Endothelial cell of umbilical vein (primary cell): ENCODE measurements around the gene HMGCL.

Experiments used
- FOS ChIP-seq: IDR thresholded peaks from 2 replicates; pipeline ENCODE4 v1.6.1; 2011; ENCODE audit warnings: mild to moderate bottlenecking, low read length, moderate library complexity, borderline replicate concordance; ENCODE audit not compliant: insufficient read depth
- GATA2 ChIP-seq: IDR thresholded peaks from 2 replicates; pipeline ENCODE4 v1.7.0; 2011; ENCODE audit warnings: low read depth, mild to moderate bottlenecking, moderate library complexity, mixed read lengths, low read length; ENCODE audit not compliant: insufficient read length, insufficient read depth
- JUN ChIP-seq: IDR thresholded peaks from 2 replicates; pipeline ENCODE4 v1.6.1; 2011; ENCODE audit warnings: borderline replicate concordance, low read depth; ENCODE audit not compliant: insufficient read length, insufficient read depth
- POLR2A ChIP-seq: IDR thresholded peaks from 2 replicates; pipeline ENCODE4 v1.6.1; 2012; ENCODE audit warnings: low read depth, mild to moderate bottlenecking, control low read depth, low read length
- POLR2AphosphoS5 ChIP-seq: IDR thresholded peaks from 2 replicates; pipeline ENCODE4 v1.6.1; 2012; ENCODE audit warnings: low read depth, mild to moderate bottlenecking, control low read depth, low read length, moderate library complexity; ENCODE audit not compliant: insufficient read depth
- TF ChIP-seq, protein P1 (sequence below), 2 donors: IDR thresholded peaks; 1 replicate in 1 of 2; 2 replicates in 1 of 2; pipeline ENCODE4 v1.5.1; 2011; ENCODE audit warnings: low read length in 2 of 2, mild to moderate bottlenecking in 2 of 2, moderate library complexity in 2 of 2, control low read depth in 1 of 2, inconsistent platforms in 1 of 2, low read depth in 1 of 2; ENCODE audit not compliant: insufficient read depth in 1 of 2; ENCODE audit errors: extremely low read depth in 1 of 2
- TF ChIP-seq, protein P2 (sequence below): IDR thresholded peaks from 2 replicates; pipeline ENCODE4 v1.6.1; 2011; ENCODE audit not compliant: insufficient read depth, insufficient read length

- TF ChIP-seq POLR2A (no peak), POLR2AphosphoS5 (no peak), JUN (no peak), GATA2 (no peak), FOS (no peak)
- TF ChIP-seq, protein P1, sequence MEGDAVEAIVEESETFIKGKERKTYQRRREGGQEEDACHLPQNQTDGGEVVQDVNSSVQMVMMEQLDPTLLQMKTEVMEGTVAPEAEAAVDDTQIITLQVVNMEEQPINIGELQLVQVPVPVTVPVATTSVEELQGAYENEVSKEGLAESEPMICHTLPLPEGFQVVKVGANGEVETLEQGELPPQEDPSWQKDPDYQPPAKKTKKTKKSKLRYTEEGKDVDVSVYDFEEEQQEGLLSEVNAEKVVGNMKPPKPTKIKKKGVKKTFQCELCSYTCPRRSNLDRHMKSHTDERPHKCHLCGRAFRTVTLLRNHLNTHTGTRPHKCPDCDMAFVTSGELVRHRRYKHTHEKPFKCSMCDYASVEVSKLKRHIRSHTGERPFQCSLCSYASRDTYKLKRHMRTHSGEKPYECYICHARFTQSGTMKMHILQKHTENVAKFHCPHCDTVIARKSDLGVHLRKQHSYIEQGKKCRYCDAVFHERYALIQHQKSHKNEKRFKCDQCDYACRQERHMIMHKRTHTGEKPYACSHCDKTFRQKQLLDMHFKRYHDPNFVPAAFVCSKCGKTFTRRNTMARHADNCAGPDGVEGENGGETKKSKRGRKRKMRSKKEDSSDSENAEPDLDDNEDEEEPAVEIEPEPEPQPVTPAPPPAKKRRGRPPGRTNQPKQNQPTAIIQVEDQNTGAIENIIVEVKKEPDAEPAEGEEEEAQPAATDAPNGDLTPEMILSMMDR (IDR thresholded peaks at IDR 0.05; ENCODE audit: extremely low read depth in 1 of 2, insufficient read depth in 1 of 2, low read depth in 1 of 2, low read length in 2 of 2): no peak
- TF ChIP-seq, protein P2, sequence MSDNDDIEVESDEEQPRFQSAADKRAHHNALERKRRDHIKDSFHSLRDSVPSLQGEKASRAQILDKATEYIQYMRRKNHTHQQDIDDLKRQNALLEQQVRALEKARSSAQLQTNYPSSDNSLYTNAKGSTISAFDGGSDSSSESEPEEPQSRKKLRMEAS: no peak
Observed at GRCh38 chr1:23814016-23814415, 11.2 kb downstream of the HMGCL start.
